GM12873 (cell line): ENCODE results near the gene SERPINI1.

Experiments
- TF ChIP-seq, protein P1 (sequence below): IDR thresholded peaks from 2 replicates; pipeline ENCODE4 v1.5.1; 2012; ENCODE audit warnings: low read depth, mild to moderate bottlenecking, moderate library complexity, low read length, control low read depth; ENCODE audit not compliant: insufficient read depth; ENCODE audit errors: missing control alignments

SERPINI1 gene

DNA sequence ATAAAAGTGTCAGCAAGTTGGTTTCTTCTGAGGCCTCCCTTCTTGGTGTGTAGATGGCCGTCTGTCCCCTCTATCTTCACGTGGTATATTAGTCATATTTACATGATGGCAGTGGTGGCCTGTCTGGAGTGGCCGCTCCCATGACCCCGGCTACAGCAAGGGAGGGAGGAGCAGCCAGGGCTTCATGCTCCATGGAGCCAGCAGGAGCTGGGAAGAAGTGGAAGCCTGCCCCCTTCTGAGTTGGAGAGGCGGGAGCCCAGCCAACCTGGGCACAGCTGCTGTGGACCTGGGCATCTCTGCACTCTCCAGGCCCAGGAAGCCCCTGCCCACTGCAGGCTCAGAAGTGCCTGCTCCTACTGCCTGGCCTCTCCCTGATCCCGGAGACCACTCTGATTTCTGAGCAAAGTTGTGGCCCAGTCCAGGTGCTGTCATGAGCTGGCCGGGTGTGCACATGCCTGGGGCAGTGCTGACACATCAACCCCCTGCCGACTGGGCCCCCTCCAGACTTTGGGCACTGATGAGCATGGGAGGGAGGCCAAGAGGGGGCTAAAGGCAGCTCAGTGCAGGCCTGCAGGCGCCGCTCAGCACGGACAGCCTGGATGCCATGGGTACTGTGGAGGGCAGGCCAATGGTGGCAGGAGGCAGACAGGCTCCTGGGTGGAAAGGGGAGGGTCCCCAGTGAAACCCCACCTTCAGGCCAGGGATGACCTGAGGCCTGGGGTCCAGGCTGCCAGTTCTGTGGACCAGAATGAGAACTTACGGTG lies 84.8 kb downstream of the SERPINI1 start:
- TF ChIP-seq, protein P1, sequence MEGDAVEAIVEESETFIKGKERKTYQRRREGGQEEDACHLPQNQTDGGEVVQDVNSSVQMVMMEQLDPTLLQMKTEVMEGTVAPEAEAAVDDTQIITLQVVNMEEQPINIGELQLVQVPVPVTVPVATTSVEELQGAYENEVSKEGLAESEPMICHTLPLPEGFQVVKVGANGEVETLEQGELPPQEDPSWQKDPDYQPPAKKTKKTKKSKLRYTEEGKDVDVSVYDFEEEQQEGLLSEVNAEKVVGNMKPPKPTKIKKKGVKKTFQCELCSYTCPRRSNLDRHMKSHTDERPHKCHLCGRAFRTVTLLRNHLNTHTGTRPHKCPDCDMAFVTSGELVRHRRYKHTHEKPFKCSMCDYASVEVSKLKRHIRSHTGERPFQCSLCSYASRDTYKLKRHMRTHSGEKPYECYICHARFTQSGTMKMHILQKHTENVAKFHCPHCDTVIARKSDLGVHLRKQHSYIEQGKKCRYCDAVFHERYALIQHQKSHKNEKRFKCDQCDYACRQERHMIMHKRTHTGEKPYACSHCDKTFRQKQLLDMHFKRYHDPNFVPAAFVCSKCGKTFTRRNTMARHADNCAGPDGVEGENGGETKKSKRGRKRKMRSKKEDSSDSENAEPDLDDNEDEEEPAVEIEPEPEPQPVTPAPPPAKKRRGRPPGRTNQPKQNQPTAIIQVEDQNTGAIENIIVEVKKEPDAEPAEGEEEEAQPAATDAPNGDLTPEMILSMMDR = no peak

DNA sequence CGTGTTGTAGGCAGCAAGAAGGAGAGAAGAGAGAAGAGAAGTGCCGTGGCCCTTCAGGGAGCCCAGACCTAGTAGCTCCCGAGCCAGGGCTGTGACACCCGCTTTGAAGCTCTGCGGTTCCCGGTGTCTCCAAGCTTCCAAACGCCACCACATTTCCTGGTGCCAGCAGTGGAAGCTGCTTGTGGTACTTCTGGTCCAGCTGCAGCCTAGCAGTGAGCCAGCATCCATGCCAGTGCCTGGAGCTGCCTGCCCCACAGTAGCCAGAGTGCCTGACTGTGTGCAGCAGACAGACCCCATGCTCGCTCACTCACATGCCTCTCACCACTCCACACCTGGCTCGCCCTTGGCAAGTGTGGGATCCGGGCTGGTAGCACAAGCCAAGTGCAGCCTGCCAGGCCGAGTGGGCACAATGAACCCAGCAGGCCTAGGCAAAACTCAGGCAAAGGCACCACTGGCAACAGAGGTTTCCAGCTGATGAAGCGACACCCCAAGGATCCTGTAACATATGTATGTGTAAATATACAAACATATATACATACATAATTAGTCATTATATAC lies 85.8 kb downstream of the SERPINI1 start:
- TF ChIP-seq, protein P1 = no peak

DNA sequence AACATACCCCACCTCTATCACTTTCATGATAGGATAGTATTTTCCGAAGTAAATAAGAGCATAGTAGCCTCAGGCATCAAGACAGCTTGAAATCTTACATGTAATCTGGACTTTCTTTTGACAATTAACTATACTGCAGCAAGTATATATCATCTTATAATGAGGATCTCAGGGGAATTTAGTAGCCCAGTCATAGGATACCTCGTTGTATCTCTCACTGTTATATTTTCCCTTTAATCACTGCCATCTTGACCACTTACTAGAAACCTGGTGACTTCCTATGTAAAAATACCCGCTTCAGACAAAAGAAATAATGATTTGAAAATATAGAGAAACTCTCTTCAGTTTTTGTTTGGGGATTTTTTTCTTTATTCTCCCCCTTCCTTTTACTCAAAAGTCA lies 88.2 kb downstream of the SERPINI1 start:
- TF ChIP-seq, protein P1 = no peak

DNA sequence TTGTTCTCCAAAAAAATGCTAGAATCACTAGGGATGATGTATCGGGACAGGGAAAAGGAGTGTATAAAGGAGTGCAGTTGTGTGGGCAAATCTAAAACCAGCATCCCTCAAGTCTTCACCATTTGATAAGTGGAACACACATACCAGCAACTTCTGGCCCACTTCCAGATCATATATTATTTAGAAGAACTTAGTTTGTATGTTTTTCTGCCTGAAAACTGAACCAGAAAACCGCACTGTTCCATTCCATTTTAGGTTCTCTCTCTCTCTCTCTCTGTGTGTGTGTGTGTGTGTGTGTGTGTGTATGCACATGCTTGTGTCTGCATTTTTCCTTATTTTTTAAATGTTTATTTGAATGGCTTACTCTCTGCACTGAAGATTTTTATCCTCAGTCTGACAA lies 93.5 kb downstream of the SERPINI1 start:
- TF ChIP-seq, protein P1 = no peak

DNA sequence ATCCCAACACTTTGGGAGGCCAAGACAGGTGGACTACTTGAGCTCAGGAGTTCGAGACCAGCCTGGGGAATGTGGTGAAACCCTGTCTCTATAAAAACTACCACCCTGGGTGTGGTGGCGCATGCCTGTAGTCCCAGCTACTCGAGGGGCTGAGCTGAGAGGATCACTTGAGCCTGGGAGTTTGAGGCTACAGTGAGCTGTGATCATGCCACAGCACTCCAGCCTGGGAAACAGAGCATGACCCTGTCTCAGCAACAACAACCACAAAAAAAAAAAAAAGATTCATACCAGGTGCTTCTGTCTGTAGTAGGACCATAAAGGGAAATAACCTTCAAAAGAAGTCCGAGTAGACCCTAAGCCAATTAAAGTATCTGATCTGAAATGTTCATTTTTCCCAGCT lies 94.5 kb downstream of the SERPINI1 start:
- TF ChIP-seq, protein P1 = no peak

DNA sequence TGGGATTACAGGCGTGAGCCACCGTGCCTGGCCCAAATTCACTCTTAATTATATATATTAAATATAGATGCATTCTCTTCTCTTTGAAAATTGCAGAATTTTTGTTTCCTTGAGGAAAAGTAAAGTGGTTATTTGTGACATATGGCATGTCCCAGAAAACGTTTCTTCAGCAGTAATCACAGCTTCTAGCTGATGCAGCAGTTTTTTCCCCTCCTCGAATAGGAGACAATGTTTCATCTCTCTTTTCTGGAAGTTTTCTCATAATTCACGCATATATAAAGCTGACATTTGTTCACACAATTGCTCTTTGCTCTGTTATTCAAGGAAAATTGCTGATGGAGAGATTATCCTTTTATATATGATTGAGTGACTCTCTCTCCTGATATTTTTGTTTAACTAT lies 99.8 kb downstream of the SERPINI1 start:
- TF ChIP-seq, protein P1 = no peak

DNA sequence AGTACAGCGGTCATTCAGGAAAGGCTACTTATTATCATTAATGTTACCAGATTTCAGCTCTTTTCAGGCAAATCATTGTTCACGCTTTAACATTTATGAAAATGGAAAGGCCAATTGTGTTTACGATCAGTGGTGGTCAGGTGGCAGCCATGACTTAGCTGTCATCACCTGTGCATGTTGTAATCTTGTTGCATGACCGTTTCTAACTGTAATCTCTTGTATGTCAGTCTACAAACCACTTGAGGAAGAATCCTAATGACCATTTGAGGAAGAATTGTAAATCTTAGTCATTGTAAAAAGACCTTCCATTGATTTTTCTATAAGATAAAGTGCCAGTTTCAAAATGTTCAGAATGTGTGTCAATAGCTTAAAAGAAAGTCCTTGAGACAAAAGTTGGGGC lies 100.4 kb downstream of the SERPINI1 start:
- TF ChIP-seq, protein P1 = no peak
